ENCODE results near the gene UBE2V1. TPM values are rescaled to one million over a fixed set of nuclear protein-coding genes. Genes with fewer than 3 reads are reported as not detected.

UBE2V1 gene
- total and polyA plus RNA-seq, 10 of the 15 experiments (the other 5 are each of a cell fraction or from before 2014, with no cell fraction given) = 51.8 to 219 (median 141) TPM

GRCh38 chr20:50112512-50113419 is at the start of gene UBE2V1 (continued):
- TF ChIP-seq PRDM15 (CRISPR knock-in tag; IDR thresholded peaks at IDR 0.05) (no peak), IKZF2 (IDR thresholded peaks at IDR 0.05) (0 out of 4 replicates have a peak, but pooled peaks of 1 of the 2 experiments have one; percentile 24), SMAD5 (IDR thresholded peaks at IDR 0.05; ENCODE audit: low read depth) (peak; percentile 77; the same call in 1 of the 2 replicates), HCFC1 (IDR thresholded peaks at IDR 0.05; ENCODE audit: low read length) (peak; percentile 50; the same call in 1 of the 2 replicates), MXI1 (IDR thresholded peaks at IDR 0.05; ENCODE audit: low read depth, low read length) (peak; percentile 73), STAT3 (IDR thresholded peaks at IDR 0.05; ENCODE audit: low read depth, low read length) (no peak), ZNF207 (IDR thresholded peaks at IDR 0.05; ENCODE audit: borderline replicate concordance) (no peak), ETV6 (conservative IDR thresholded peaks at IDR 0.05 in 1 of 2, IDR thresholded peaks at IDR 0.05 in 1 of 2; ENCODE audit: borderline replicate concordance in 1 of 2, low read depth in 1 of 2) (no peak), CHD2 (IDR thresholded peaks at IDR 0.05; ENCODE audit: borderline replicate concordance, low read depth, low read length) (no peak; the same call in none of the 2 replicates), CEBPZ (IDR thresholded peaks at IDR 0.05; ENCODE audit: low read depth, low read length) (no peak), ZBTB40 (IDR thresholded peaks at IDR 0.05; ENCODE audit: borderline replicate concordance) (no peak), NKRF (conservative IDR thresholded peaks at IDR 0.05) (peak; percentile 70; the same call in 1 of the 2 replicates), ZNF274 (IDR thresholded peaks at IDR 0.05; ENCODE audit: insufficient read depth, insufficient read length) (no peak)

Measured in GM12878 (cell line).